Fibroblast of mammary gland (primary cell): ENCODE results near the gene KRT76.
A peak's percentile ranks its signal among the peaks of the same experiment; 100 is the strongest.
"Not testable (repeated sequence)": the region's sequence is repeated elsewhere in the genome, so short reads cannot be mapped to it uniquely, and the experiment has no call there.

Source experiments
- DNase-seq: peaks from one replicate; pipeline ENCODE4 v3.0.0-alpha.2; 2010; ENCODE audit warnings: low read depth
- H3K4me3 ChIP-seq: 2 replicates; pipeline ENCODE4 v1.5.1; 2011; ENCODE audit warnings: low read depth, mild to moderate bottlenecking, low read length, moderate library complexity; ENCODE audit not compliant: control insufficient read depth
- CTCF ChIP-seq: conservative IDR thresholded peaks from 2 replicates; pipeline ENCODE4 v1.5.1; 2011; ENCODE audit warnings: low read depth, low read length, inconsistent platforms; ENCODE audit not compliant: control insufficient read depth, insufficient read depth

Gene KRT76

GRCh38 chr12:52796839-52797528, 19.8 kb upstream of the KRT76 start:
- DNase-seq, result no peak
- H3K4me3 ChIP-seq, result no peak overlapping the region
- TF ChIP-seq CTCF, result no peak

DNA sequence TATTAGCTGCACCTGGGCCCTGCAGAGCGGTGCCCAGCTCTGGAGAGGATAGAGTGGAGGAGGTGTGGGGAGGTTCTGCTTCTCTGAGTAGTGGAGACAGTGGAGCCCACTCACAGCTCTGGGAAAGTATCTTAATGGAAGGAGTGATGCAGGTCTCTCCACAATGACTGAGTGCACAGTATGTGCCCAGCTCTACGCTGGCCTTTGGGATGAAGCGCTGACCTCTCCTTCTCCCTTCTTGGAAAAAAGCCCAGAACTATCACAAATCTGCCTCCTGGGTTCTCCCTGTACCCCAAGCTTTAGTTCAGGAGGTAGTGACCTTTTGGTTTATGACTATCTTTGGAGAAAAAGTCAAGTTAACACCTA, 19.3 kb upstream of the KRT76 start:
- no peak for DNase-seq
- H3K4me3 ChIP-seq, result no peak overlapping the region
- TF ChIP-seq CTCF, result no peak

DNA sequence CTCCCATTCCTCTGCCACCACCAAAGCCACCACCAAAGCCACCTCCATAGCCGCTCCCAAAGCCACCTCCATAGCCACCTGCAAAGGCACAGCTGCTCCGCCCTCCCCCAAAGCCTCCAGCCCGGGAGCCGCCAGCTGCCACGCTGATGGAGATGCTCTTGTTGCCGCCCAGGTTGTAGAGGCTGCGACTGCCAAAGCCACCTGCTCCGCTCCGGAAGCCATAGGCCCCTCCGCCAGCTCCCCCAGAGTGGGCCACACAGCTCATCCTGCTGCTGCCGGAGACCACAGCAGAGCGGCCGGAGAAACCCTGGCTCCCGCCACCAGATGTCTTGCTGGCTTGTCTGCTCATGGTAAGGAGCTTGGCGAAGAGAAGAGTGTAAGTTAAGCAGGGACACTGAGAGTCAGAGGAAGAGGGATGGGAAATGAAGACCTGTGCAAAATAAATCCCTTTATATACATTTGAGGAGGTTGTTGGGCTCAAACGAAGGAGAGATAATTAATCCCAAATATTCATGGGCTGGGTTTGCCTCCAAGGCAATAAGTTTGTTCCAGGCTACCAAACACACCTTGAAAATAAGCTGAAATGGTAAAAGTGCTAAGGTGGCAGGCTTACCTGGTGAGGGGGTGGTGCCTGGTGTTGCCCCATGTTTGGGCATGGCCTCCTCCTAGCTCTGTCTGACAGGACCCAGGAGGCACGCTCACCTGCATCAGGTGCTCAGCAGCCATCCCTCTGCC, 18.7 kb upstream of the KRT76 start, which contains the start of gene KRT3:
Gene KRT3, minus strand, starts transcription at position 424 of the 735 bp plus-strand sequence. Its CDS starts 75 bp downstream, at position 349.
- no peak for DNase-seq
- no peak for TF ChIP-seq CTCF
- H3K4me3 ChIP-seq, result no peak within 1 kb of the TSS

- DNase-seq, H3K4me3 ChIP-seq: not testable (repeated sequence)
Observed at GRCh38 chr12:52795332-52795674, 18.2 kb upstream of the KRT76 start.

GRCh38 chr12:52794479-52795331, 17.6 kb upstream of the KRT76 start:
- DNase-seq, result peak; percentile 54
- TF ChIP-seq CTCF, result no peak
- no peak overlapping the region for H3K4me3 ChIP-seq

DNA sequence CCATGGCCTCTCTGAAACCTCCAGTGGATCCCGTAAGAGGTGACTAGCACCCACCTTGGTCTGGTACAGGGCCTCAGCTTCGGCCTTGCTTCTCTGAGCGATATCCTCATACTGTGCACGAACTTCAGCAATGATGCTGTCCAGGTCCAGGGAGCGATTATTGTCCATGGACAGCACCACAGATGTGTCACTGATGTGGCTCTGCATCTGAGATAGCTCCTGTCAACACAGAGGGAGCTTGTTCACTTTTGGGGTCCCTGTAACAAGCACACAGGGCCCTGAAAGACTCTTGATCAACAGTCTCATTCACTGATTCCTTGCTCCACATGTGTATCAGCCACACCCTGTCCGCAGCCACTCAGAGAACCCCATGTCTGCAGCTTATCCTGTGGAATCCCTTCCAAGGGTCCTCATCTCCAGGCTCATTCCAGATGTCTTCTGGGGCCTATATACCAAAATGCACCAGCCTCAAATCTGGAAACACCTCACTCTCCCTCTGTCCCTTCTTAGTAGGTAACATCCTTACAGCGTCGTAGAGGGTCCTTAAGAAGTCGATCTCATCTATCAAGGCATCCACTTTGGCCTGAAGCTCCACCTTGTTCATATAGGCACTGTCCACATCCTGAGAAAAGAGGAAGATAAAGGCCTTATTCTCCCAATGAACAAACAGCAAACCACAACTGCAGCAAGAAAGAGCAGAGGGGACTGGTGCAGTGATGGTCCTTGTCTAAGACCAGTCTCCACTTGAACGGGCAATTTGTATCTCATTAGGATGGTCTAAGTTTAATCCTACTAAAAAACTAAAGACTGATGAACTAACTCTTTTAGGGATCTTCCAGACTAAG, 15.3 kb upstream of the KRT76 start:
- no peak for DNase-seq
- TF ChIP-seq CTCF, result no peak
- H3K4me3 ChIP-seq, result no peak overlapping the region
